IMR-90 (cell line): ENCODE results near the gene FAM200C. TPM values are rescaled to one million over a fixed set of nuclear protein-coding genes. Genes with fewer than 3 reads are reported as not detected.

Source experiments
- ATAC-seq: fragments of 200-7000 bp; cut with Tn5 transposase; 2 replicates; pipeline ENCODE4 v1.9.1; 2020; ENCODE audit warnings: low read depth, mild to moderate bottlenecking, moderate library complexity
- BruUV-seq: library from RNA; stranded (reverse); fragments of 400-500 nt; replicated peaks from 2 replicates; lab custom pipeline; 2021; lab: Mats Ljungman, UMichigan
- CTCF ChIA-PET: fragments of 300-600 bp; formaldehyde crosslinking; extraction: SDS; loops from one replicate; lab custom pipeline; 2021; ENCODE audit warnings: antibody characterized with exemption; lab: Yijun Ruan, JAX
- POLR2A ChIA-PET: fragments of 300-600 bp; sonication (Branson Sonifier 250); formaldehyde crosslinking; loops from one replicate; lab custom pipeline; 2022; ENCODE audit warnings: antibody characterized with exemption; ENCODE audit not compliant: unreplicated experiment; lab: Charles Lee
- DNase-seq: peaks from one replicate; pipeline ENCODE4 v3.0.0; 2013
- H2AFZ ChIP-seq: replicated peaks from 2 replicates; pipeline ENCODE3; 2013; ENCODE audit warnings: low read length, mild to moderate bottlenecking; ENCODE audit not compliant: poor library complexity
- H2AK5ac ChIP-seq: 2 replicates; pipeline ENCODE4 v1.6.1; 2013; ENCODE audit warnings: low read depth, low read length, inconsistent platforms
- H2AK9ac ChIP-seq: replicated peaks from 2 replicates; pipeline ENCODE3; 2013; ENCODE audit warnings: mild to moderate bottlenecking, low read depth, low read length, moderate library complexity; ENCODE audit not compliant: poor library complexity
- H2BK120ac ChIP-seq: 2 replicates; pipeline ENCODE4 v1.6.1; 2013; ENCODE audit warnings: low read depth, low read length, inconsistent platforms
- H2BK15ac ChIP-seq: 3 replicates; pipeline ENCODE4 v1.6.1; 2013; ENCODE audit warnings: low read depth, low read length, inconsistent platforms
- H2BK20ac ChIP-seq: 2 replicates; pipeline ENCODE4 v1.6.1; 2013; ENCODE audit warnings: low read depth, mild to moderate bottlenecking, inconsistent platforms, low read length, moderate library complexity
- H2BK5ac ChIP-seq: 2 replicates; pipeline ENCODE4 v1.6.1; 2013; ENCODE audit warnings: mild to moderate bottlenecking, low read depth, low read length, inconsistent platforms; ENCODE audit not compliant: poor library complexity, severe bottlenecking
- H3K14ac ChIP-seq: replicated peaks from 2 replicates; pipeline ENCODE4 v1.6.1; 2013; ENCODE audit warnings: low read depth, low read length, inconsistent platforms
- H3K18ac ChIP-seq: 2 replicates; pipeline ENCODE4 v1.6.1; 2013; ENCODE audit warnings: low read depth, low read length, control low read depth
- H3K23ac ChIP-seq: 2 replicates; pipeline ENCODE4 v1.6.1; 2013; ENCODE audit warnings: low read depth, low read length, inconsistent platforms
- H3K27ac ChIP-seq: 2 replicates; pipeline ENCODE4 v1.5.1; 2013; ENCODE audit warnings: mild to moderate bottlenecking, control low read depth, low read length; ENCODE audit not compliant: insufficient read depth
- H3K27me3 ChIP-seq: 2 replicates; pipeline ENCODE4 v1.6.1; 2013; ENCODE audit warnings: low read length; ENCODE audit not compliant: control insufficient read depth, insufficient read depth
- H3K36me3 ChIP-seq: 2 replicates; pipeline ENCODE4 v1.6.1; 2013; ENCODE audit warnings: low read length, mixed read lengths; ENCODE audit not compliant: control insufficient read depth, insufficient read depth
- H3K4ac ChIP-seq: 2 replicates; pipeline ENCODE4 v1.6.1; 2013; ENCODE audit warnings: low read depth, low read length, inconsistent platforms
- H3K4me1 ChIP-seq: 2 replicates; pipeline ENCODE4 v1.6.1; 2013; ENCODE audit warnings: low read length, mixed read lengths; ENCODE audit not compliant: control insufficient read depth, insufficient read depth
- H3K4me2 ChIP-seq: 2 replicates; pipeline ENCODE4 v1.6.1; 2013; ENCODE audit warnings: low read depth, mild to moderate bottlenecking, control low read depth, low read length, moderate library complexity
- H3K4me3 ChIP-seq: 2 replicates; pipeline ENCODE4 v1.5.1; 2013; ENCODE audit warnings: low read depth, mild to moderate bottlenecking, control low read depth, low read length, moderate library complexity; ENCODE audit not compliant: insufficient read depth
- H3K56ac ChIP-seq: 2 replicates; pipeline ENCODE4 v1.6.1; 2013; ENCODE audit warnings: low read length, inconsistent platforms; ENCODE audit not compliant: insufficient read depth; ENCODE audit errors: extremely low read depth
- H3K79me1 ChIP-seq, 2 experiments: 2 replicates each; pipeline ENCODE4 v1.6.1; 2013; ENCODE audit warnings: low read length in 2 of 2, inconsistent platforms in 1 of 2, low read depth in 1 of 2
- H3K9ac ChIP-seq: 2 replicates; pipeline ENCODE4 v1.6.1; 2013; ENCODE audit warnings: low read depth, low read length, control low read depth
- H3K9me1 ChIP-seq: 2 replicates; pipeline ENCODE4 v1.6.1; 2013; ENCODE audit warnings: low read length, inconsistent platforms; ENCODE audit not compliant: insufficient read depth
- H3K9me3 ChIP-seq: 2 replicates; pipeline ENCODE4 v1.6.1; 2013; ENCODE audit warnings: low read length; ENCODE audit not compliant: control insufficient read depth, insufficient read depth
- H4K20me1 ChIP-seq: 2 replicates; pipeline ENCODE4 v1.6.1; 2013; ENCODE audit warnings: low read length, inconsistent platforms; ENCODE audit not compliant: insufficient read depth
- H4K5ac ChIP-seq: 2 replicates; pipeline ENCODE4 v1.6.1; 2013; ENCODE audit warnings: mild to moderate bottlenecking, low read depth, low read length, control low read depth
- H4K8ac ChIP-seq, 2 experiments: 2 replicates each; pipeline ENCODE4 v1.6.1; 2013; ENCODE audit warnings: low read depth in 2 of 2, low read length in 2 of 2, control low read depth in 1 of 2, inconsistent platforms in 1 of 2
- H4K91ac ChIP-seq: 2 replicates; pipeline ENCODE4 v1.6.1; 2013; ENCODE audit warnings: low read depth, low read length, inconsistent platforms; ENCODE audit not compliant: insufficient read depth
- BHLHE40 ChIP-seq: fragments of 150-350 bp; IDR thresholded peaks from 2 replicates; pipeline ENCODE4 v1.6.1; 2016; ENCODE audit warnings: mild to moderate bottlenecking, low read depth, low read length
- CEBPB ChIP-seq: IDR thresholded peaks from 2 replicates; pipeline ENCODE4 v1.6.1; 2012; ENCODE audit warnings: low read depth, low read length, improper control_type of control experiment
- CHD1 ChIP-seq: IDR thresholded peaks from 2 replicates; pipeline ENCODE4 v1.6.1; 2012; ENCODE audit warnings: low read depth, low read length, improper control_type of control experiment
- CTCF ChIP-seq: conservative IDR thresholded peaks from 2 replicates; pipeline ENCODE4 v1.5.1; 2012; ENCODE audit warnings: mild to moderate bottlenecking, low read depth, low read length, improper control_type of control experiment
- ELK1 ChIP-seq: fragments of 150-350 bp; IDR thresholded peaks from 2 replicates; pipeline ENCODE4 v1.6.1; 2016; ENCODE audit warnings: low read depth, mild to moderate bottlenecking, low read length, moderate library complexity, borderline replicate concordance
- FOS ChIP-seq: fragments of 150-350 bp; IDR thresholded peaks from 2 replicates; pipeline ENCODE4 v1.6.1; 2016; ENCODE audit warnings: low read depth, low read length
- MAFK ChIP-seq: IDR thresholded peaks from 2 replicates; pipeline ENCODE4 v1.6.1; 2012; ENCODE audit warnings: low read depth, low read length, improper control_type of control experiment
- MAZ ChIP-seq: IDR thresholded peaks from 2 replicates; pipeline ENCODE4 v1.6.1; 2012; ENCODE audit warnings: low read depth, mild to moderate bottlenecking, low read length, improper control_type of control experiment, moderate library complexity, borderline replicate concordance
- MXI1 ChIP-seq: IDR thresholded peaks from 2 replicates; pipeline ENCODE4 v1.6.1; 2012; ENCODE audit warnings: low read depth, mild to moderate bottlenecking, low read length, moderate library complexity, borderline replicate concordance
- NFE2L2 ChIP-seq: fragments of 150-350 bp; IDR thresholded peaks from 2 replicates; pipeline ENCODE4 v1.6.1; 2016; ENCODE audit warnings: low read depth, mild to moderate bottlenecking, low read length
- POLR2A ChIP-seq: IDR thresholded peaks from 2 replicates; pipeline ENCODE4 v1.6.1; 2012; ENCODE audit warnings: mild to moderate bottlenecking, low read depth, low read length
- RAD21 ChIP-seq: IDR thresholded peaks from 2 replicates; pipeline ENCODE4 v1.6.1; 2012; ENCODE audit warnings: low read length, improper control_type of control experiment
- RCOR1 ChIP-seq: IDR thresholded peaks from 2 replicates; pipeline ENCODE4 v1.6.1; 2012; ENCODE audit warnings: mild to moderate bottlenecking, low read length, improper control_type of control experiment; ENCODE audit not compliant: insufficient replicate concordance
- RFX5 ChIP-seq: IDR thresholded peaks from 2 replicates; pipeline ENCODE4 v1.8.0; 2012; ENCODE audit warnings: low read depth, mild to moderate bottlenecking, low read length, moderate library complexity
- SMC3 ChIP-seq: fragments of 150-350 bp; IDR thresholded peaks from 2 replicates; pipeline ENCODE4 v1.6.1; 2016; ENCODE audit warnings: low read depth, mild to moderate bottlenecking, antibody characterized with exemption, low read length, moderate library complexity
- USF2 ChIP-seq: fragments of 150-350 bp; IDR thresholded peaks from 2 replicates; pipeline ENCODE4 v1.6.1; 2017; ENCODE audit warnings: mild to moderate bottlenecking, antibody characterized with exemption, low read length, low read depth
- WGBS, 2 experiments: methylation state at CpG; one replicate each; pipeline versions ENCODE4 v1.1.5 to v1.1.7; 2013; ENCODE audit warnings: missing lambda C conversion rate in 2 of 2; ENCODE audit not compliant: insufficient read length in 1 of 2; ENCODE audit errors: extremely low coverage in 2 of 2; 5-methylcytosine and 5-hydroxymethylcytosine counted together
- dilution Hi-C: fragments of 300-500 bp; cut with HindIII; formaldehyde crosslinking; loops from one replicate; pipeline ENCODE4 v1.14.3; 2018; ENCODE audit warnings: low sequenced_read_pairs; ENCODE audit not compliant: unreplicated experiment
- in situ Hi-C: fragments of 300-500 bp; cut with MboI; formaldehyde crosslinking; loops from 3 replicates; pipeline ENCODE4 v1.14.3; 2019; ENCODE audit warnings: low sequenced_read_pairs, inconsistent platforms, mixed read lengths
- intact Hi-C: fragments of 100-400 bp; cut with micrococcal nuclease; formaldehyde crosslinking; loops from 2 replicates; pipeline ENCODE4 v1.10.0; 2022
- polyA plus RNA-seq, 3 experiments: library from polyadenylated mRNA; depleted of rRNA; stranded (reverse); fragments of >200 nt; gene quantifications; 2 replicates each; pipeline ENCODE4 v1.2.3, GENCODE V29; 2012; ENCODE audit warnings: low replicate concordance in 1 of 3
- total RNA-seq: library from RNA; depleted of rRNA; stranded (reverse); fragments of >200 nt; gene quantifications from 2 replicates; pipeline ENCODE4 v1.2.3, GENCODE V29; 2012

Gene FAM200C
- total and polyA plus RNA-seq, 2 of the 4 experiments (the other 2 are of a cell fraction) = 1.7 to 6.3 TPM

GRCh38 chr5:160395111-160395510, 4.7 kb downstream of the FAM200C start:
- no peak for DNase-seq
- Histone ChIP-seq H2AK5ac (no peak overlapping the region), H3K27ac (no peak overlapping the region), H3K9ac (no peak overlapping the region), H3K4me2 (no peak overlapping the region), H3K23ac (no peak overlapping the region), H3K4ac (no peak overlapping the region), H3K4me1 (no peaks in the 10 kb centered on the region), H4K20me1 (no peaks in the 10 kb centered on the region), H3K36me3 (no peaks in the 10 kb centered on the region; the same call in 1 of the 2 replicates), H4K8ac (no peak overlapping the region), H3K79me1 (peaks cover 15 to 48% of the 10 kb centered on the region in 2 experiments), H3K4me3 (no peak overlapping the region), H2AK9ac (no peak overlapping the region), H2BK120ac (no peak overlapping the region), H4K91ac (no peak overlapping the region), H3K27me3 (no peaks in the 10 kb centered on the region), H4K5ac (no peak overlapping the region), H3K9me3 (no peaks in the 10 kb centered on the region), H2BK20ac (no peak overlapping the region), H3K14ac (no peak overlapping the region), H2AFZ (no peak overlapping the region), H2BK15ac (no peak overlapping the region), H3K56ac (no peak overlapping the region), H3K18ac (no peak overlapping the region), H3K9me1 (0 out of 2 replicates have a peak, but pooled peaks cover 2% of the 10 kb centered on the region), H2BK5ac (no peak overlapping the region)
- no TSS peak for BruUV-seq
- in situ Hi-C loops (loop anchor here (5.0 kb wide), 1 partner anchor 373 kb away; no protein-coding TSS in a partner anchor), intact Hi-C loops (loop anchor here (10.0 kb wide), 1 partner anchor 310 kb away; no protein-coding TSS in a partner anchor), dilution Hi-C loops (no loop called here)
- no peak for TF ChIP-seq CEBPB
- TF ChIP-seq SMC3 = no peak
- TF ChIP-seq MAFK = no peak
- no peak for TF ChIP-seq CHD1
- no peak for TF ChIP-seq RAD21
- TF ChIP-seq CTCF = no peak
- TF ChIP-seq NFE2L2 = no peak
- no peak for TF ChIP-seq RCOR1
- TF ChIP-seq MXI1 = no peak
- TF ChIP-seq ELK1 = no peak
- no peak for TF ChIP-seq BHLHE40
- TF ChIP-seq FOS = no peak
- no peak for TF ChIP-seq RFX5
- TF ChIP-seq MAZ = no peak
- TF ChIP-seq USF2 = no peak
- TF ChIP-seq POLR2A = no peak
- ATAC-seq = no peak
- ChIA-PET POLR2A (no interaction called here), CTCF (no interaction called here)
- WGBS, 2 experiments = 100% methylated on average over 2 of the region's 7 CpGs; no CpG with 5 or more reads in 1 of the 2 experiments
